Left renal cortex interstitium (tissue), 4 donors: ENCODE results near the gene RPS5. TPM values are rescaled to one million over a fixed set of nuclear protein-coding genes. Genes with fewer than 3 reads are reported as not detected.
"Not testable (repeated sequence)": the region's sequence is repeated elsewhere in the genome, so short reads cannot be mapped to it uniquely, and the experiment has no call there.

Source experiments
- DNase-seq, 4 donors: peaks; one replicate each; pipeline ENCODE4 v3.0.0-alpha.2; 2013; ENCODE audit warnings: low read depth in 4 of 4, low spot score in 2 of 4, missing footprints in 1 of 4
- polyA plus RNA-seq, 4 donors: library from polyadenylated mRNA; unstranded; fragments of 120-200 nt; gene quantifications; one replicate each; pipeline ENCODE4 v1.2.1, GENCODE V29; 2013; ENCODE audit not compliant: insufficient read length in 4 of 4

Gene RPS5
- polyA plus RNA-seq, 4 donors, result 891 to 1,257 (median 971) TPM

GRCh38 chr19:58355908-58356765 lies 30.9 kb upstream of the RPS5 start:
- peak in 3 of 4 donors; percentile 16 to 46 (median 23) for DNase-seq

GRCh38 chr19:58356766-58357480 lies 30.1 kb upstream of the RPS5 start:
- DNase-seq, result peak in 1 of 4 donors; percentile 23

- no peak for DNase-seq
These were observed 29.5 kb upstream of the RPS5 start for GRCh38 chr19:58357481-58358145.

GRCh38 chr19:58361900-58362271 lies 25.2 kb upstream of the RPS5 start:
- DNase-seq, result no peak

- peak; percentile 90 to 93 (median 92) for DNase-seq
These were observed 24.6 kb upstream of the RPS5 start, which contains the start of gene ZNF497 for GRCh38 chr19:58362272-58362994. ZNF497 (minus strand) TSS chr19:58362751; CDS start chr19:58357635, 5,116 bp downstream.

- no peak for DNase-seq
These were observed 22.9 kb upstream of the RPS5 start for GRCh38 chr19:58364146-58364545.

- DNase-seq, result no peak
These were observed 20.3 kb upstream of the RPS5 start for GRCh38 chr19:58366585-58367430.

- no peak for DNase-seq
These were observed 19.2 kb upstream of the RPS5 start for GRCh38 chr19:58367698-58368454.

- DNase-seq, result no peak
These were observed 18.3 kb upstream of the RPS5 start for GRCh38 chr19:58368561-58369360.

GRCh38 chr19:58372311-58373133 lies 14.5 kb upstream of the RPS5 start:
- DNase-seq, result no peak

- no peak for DNase-seq
These were observed 12.9 kb upstream of the RPS5 start for GRCh38 chr19:58374200-58374599.

GRCh38 chr19:58376724-58377123 lies 10.3 kb upstream of the RPS5 start:
- DNase-seq, result not testable (repeated sequence)

GRCh38 chr19:58379246-58379645 lies 7.8 kb upstream of the RPS5 start:
- DNase-seq, result no peak

GRCh38 chr19:58380037-58380661 lies 6.9 kb upstream of the RPS5 start:
- DNase-seq, result no peak

- DNase-seq, result peak; percentile 97 to 99 (median 98)
These were observed 6.2 kb upstream of the RPS5 start, which contains the start of gene ZNF837 for GRCh38 chr19:58380662-58381459. ZNF837 (minus strand) TSS chr19:58381030; CDS start chr19:58369332, 11,698 bp downstream.
